Omental fat pad (tissue), 4 donors: Measurements from ENCODE around the gene TMEM156. TPM values are rescaled to one million over a fixed set of nuclear protein-coding genes. Genes with fewer than 3 reads are reported as not detected.
"Not testable (repeated sequence)": the region's sequence is repeated elsewhere in the genome, so short reads cannot be mapped to it uniquely, and the experiment has no call there.

Source experiments
- ATAC-seq: fragments of 150-250 bp; one replicate; pipeline ENCODE4 v1.9.1; 2016; ENCODE audit warnings: mild to moderate bottlenecking, moderate library complexity; ENCODE audit not compliant: low FRiP score
- DNase-seq: peaks from one replicate; pipeline ENCODE4 v3.0.0-alpha.2; 2019; ENCODE audit warnings: low spot score
- total RNA-seq, 4 donors: library from RNA; depleted of rRNA; stranded (reverse); fragments of >200 nt; gene quantifications; one replicate each; pipeline ENCODE4 v1.1.0, GENCODE V29; 2016
- TF ChIP-seq, protein P1 (sequence below), 3 donors: fragments of 450-650 bp; IDR thresholded peaks; one replicate each; pipeline ENCODE4 v1.5.1; 2016 to 2017; ENCODE audit warnings: antibody characterized with exemption in 3 of 3, mild to moderate bottlenecking in 3 of 3, moderate library complexity in 2 of 3

Gene TMEM156
- total RNA-seq, 4 donors from 2014 or later, result 0.82 TPM; not detected in 3

DNA sequence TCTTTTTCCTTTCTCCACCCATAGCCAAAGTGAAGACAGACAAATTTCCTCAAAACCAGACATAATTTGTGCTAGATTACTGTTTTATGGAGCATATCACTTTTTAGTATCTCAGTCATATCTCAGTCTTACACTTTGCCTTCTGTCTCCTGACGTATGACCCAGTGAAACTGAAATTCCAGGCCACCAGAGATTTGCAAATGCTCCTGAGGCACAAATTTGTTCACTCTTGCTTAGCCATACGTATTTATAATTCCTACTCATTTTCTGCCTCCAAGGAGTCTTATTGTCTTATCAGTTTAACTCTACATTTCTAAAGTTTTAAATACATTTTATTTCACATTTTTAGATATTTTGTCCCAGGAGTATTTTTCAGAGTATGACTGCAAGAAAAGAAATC is 10.0 kb downstream of the TMEM156 start:
- TF ChIP-seq, protein P1, sequence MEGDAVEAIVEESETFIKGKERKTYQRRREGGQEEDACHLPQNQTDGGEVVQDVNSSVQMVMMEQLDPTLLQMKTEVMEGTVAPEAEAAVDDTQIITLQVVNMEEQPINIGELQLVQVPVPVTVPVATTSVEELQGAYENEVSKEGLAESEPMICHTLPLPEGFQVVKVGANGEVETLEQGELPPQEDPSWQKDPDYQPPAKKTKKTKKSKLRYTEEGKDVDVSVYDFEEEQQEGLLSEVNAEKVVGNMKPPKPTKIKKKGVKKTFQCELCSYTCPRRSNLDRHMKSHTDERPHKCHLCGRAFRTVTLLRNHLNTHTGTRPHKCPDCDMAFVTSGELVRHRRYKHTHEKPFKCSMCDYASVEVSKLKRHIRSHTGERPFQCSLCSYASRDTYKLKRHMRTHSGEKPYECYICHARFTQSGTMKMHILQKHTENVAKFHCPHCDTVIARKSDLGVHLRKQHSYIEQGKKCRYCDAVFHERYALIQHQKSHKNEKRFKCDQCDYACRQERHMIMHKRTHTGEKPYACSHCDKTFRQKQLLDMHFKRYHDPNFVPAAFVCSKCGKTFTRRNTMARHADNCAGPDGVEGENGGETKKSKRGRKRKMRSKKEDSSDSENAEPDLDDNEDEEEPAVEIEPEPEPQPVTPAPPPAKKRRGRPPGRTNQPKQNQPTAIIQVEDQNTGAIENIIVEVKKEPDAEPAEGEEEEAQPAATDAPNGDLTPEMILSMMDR (IDR thresholded peaks at IDR 0.05), result no peak
- no peak for DNase-seq

DNA sequence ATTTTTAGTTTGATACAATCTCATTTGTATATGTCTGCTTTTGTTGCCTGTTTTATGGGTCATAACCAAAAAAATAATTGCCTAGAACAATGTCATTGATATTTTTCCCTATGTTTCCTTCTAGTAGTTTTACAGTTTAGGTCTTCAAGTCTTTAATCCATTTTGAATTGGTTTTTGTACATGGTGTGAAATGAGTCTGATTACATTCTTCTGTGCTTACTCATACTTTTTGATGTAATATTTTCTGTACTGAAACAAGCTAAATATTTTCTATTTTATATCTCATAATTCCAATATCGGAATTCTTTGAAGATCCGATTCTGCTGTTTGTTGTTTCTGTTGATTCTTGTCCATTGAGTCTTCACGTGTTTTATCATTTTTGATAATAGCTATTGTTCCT is 10.6 kb downstream of the TMEM156 start:
- DNase-seq (no peak), ATAC-seq (no peak)
- TF ChIP-seq, protein P1 (IDR thresholded peaks at IDR 0.05), result no peak

More for the DNA sequence above, 10.0 kb downstream of the TMEM156 start:
- no peak for ATAC-seq

DNA sequence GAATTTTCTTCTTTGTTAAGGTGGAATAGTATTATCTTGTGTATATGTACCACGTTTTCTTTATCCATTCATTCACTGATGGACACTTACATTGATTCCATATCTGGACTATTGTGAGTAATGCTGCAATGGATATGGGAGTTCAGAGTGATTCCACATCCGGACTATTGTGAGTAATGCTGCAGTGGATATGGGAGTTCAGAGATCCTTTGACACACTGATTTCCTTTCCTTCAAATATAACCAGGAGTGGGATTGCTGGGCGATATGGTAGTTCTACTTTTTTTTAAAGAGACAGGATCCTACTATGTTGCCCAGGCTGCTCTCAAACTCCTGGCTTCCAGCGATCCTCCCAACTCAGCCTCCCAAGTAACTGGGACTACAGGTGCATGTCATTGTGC is 12.1 kb downstream of the TMEM156 start:
- TF ChIP-seq, protein P1 (IDR thresholded peaks at IDR 0.05), result no peak
- DNase-seq (no peak), ATAC-seq (no peak)

DNA sequence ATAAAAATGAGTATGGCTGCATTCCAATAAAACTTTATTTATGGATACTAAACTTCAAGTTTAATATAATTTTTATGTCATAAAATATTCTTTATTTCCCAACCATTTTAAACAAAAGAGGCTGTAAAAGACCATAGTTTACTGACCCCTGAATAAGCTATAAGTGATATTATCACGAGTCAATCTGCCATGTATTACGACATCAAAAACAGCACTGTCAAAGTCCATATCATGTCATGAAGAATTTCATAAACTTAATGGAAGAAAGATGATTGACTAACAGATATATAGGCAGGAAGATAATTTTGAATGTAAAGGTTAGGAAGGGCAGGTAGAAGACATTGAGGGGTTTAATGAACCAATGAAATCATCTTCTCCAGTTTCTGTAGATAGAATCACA is 18.2 kb downstream of the TMEM156 start:
- no peak for DNase-seq
- TF ChIP-seq, protein P1 (IDR thresholded peaks at IDR 0.05), result no peak

DNA sequence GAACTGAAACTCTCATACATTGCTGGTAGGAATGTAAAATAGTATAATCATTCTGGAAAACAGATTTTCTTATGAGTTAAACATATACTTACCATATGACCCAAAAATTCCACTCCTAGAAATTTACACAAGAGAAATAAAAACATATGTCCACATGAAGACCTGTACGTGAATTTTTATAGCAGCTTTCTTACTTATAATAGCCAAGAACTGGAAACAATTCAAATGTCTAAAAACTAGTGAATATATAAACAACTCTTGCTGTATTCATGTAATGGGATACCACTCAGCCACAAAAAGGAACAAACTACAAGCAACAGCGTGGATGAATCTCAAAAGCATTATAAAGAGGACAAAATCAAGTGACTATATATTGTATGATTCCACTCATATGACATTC is 27.5 kb downstream of the TMEM156 start:
- DNase-seq, result no peak
- TF ChIP-seq, protein P1 (IDR thresholded peaks at IDR 0.05), result no peak
- ATAC-seq, result no peak

More for the DNA sequence above, 18.2 kb downstream of the TMEM156 start:
- no peak for ATAC-seq

DNA sequence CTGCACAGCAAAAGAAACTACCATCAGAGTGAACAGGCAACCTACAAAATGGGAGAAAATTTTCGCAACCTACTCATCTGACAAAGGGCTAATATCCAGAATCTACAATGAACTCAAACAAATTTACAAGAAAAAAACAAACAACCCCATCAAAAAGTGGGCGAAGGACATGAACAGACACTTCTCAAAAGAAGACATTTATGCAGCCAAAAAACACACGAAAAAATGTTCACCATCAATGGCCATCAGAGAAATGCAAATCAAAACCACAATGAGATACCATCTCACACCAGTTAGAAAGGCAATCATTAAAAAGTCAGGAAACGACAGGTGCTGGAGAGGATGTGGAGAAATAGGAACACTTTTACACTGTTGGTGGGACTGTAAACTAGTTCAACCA is 30.2 kb downstream of the TMEM156 start:
- not testable (repeated sequence) for ATAC-seq, DNase-seq

DNA sequence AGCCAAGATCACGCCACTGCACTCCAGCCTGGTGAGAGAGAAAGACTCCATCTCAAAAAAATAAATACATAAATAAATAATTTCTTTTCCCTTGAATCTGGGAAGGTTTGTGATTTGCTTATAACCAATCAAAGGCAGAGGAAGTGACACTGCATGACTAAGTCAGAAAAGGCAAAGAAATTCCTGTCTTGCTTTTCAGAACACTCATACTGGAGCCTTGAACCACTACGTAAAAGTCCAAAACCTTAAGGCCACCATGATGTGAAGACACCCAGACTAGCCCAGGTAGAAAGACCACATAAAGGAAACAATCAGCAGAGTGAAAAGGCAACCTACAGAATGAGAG is 36.6 kb downstream of the TMEM156 start:
- TF ChIP-seq, protein P1 (IDR thresholded peaks at IDR 0.05), result no peak
- ATAC-seq (no peak), DNase-seq (no peak)

DNA sequence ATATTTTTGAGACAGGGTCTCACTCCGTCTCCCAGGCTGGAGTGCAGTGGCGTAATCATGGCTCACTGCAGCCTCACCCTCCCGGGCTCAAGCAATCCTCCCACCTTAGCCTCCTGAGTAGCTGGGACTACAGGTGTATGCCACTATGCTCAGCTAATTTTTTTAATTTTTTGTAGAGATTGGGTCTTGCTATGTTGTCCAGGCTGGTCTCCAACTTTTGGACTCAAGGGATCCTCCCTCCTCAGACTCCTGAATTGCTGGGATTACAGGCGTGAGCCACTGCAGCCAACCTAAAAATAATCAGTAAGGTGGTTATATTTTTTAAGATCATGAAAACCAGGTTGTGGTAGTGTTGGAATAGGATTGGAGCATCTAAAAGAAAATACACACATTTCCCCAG is 38.1 kb downstream of the TMEM156 start:
- TF ChIP-seq, protein P1 (IDR thresholded peaks at IDR 0.05), result no peak
- DNase-seq, result no peak
- ATAC-seq, result no peak
